GM18870 (cell line): Measurements from ENCODE around the gene WDR46.
"Not testable (repeated sequence)": the region's sequence is repeated elsewhere in the genome, so short reads cannot be mapped to it uniquely, and the experiment has no call there.

Source experiments
- ATAC-seq: cut with Tn5 transposase; IDR thresholded peaks from one replicate; pipeline ENCODE4 v1.9.1; 2021; ENCODE audit warnings: moderate library complexity; ENCODE audit not compliant: unreplicated experiment

Gene WDR46

DNA sequence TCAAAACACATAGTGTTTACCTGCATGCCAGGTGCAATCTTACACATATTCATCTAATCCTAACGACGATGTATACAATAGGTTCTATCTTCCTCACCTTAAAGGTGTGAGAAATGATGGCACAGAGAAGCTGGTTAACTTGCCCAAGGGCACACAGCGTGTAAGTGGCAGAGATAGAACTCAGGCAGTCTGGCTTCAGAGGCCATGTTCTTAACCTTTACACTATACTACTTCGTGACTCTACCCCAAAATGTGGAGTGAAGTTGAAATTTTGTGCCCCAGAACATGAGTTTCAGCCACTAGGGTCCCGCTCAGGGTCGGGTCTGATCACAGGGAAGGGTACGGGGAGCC lies 17.9 kb downstream of the WDR46 start:
- no peak for ATAC-seq

DNA sequence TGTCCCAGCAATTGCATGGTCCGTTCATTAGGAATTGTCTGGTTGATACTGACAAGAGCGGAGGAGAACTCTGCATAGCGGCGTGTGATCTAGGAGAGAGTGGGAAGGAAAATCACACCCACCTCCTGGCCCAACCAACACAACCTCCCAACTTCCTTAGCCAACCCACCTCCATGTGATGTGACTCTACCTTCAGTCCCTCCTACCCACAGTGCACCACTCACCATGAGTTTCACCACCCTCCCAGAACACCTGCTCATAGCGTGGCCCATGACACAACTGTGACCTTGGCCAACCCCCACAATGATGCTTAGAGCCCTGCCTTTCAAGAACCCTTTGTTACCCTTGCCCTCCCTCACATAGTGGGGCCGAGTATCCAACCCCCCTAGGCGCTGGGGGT lies 25.0 kb downstream of the WDR46 start:
- ATAC-seq: no peak

DNA sequence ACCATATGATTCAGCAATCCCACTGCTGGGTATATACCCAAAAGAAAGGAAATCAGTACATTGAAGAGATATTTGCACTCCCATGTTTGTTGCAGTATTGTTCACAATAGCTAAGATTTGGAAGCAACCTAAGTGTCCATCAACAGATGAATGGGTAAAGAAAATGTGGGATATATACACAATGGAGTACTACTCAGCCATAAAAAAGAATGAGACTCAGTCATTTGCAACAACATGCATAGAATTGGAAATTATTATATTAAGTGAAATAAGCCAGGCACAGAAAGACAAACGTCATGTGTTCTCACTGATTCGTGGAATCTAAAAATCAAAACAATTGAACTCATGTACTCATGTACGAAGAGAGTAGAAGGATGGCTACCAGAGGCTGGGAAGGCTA lies 26.5 kb downstream of the WDR46 start:
- ATAC-seq: not testable (repeated sequence)

DNA sequence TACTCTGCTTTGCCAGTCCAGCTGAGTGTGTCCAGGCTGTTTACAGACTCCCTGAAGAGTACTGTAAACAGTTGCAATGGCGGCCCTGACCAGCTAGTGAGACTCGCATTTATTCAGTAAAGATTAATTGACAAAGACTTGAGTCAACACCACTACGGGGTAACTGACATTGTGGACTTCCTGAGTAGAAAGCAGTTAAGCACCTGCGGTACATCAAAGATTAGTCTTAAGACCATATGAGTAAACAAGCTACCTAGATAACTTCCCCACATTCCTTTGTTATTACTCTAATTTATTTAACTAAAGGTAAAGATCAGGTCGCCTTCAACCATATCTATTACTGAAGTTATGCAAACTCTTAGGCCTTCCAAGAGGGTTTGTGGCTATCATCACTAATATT lies 30.0 kb downstream of the WDR46 start:
- ATAC-seq: no peak

DNA sequence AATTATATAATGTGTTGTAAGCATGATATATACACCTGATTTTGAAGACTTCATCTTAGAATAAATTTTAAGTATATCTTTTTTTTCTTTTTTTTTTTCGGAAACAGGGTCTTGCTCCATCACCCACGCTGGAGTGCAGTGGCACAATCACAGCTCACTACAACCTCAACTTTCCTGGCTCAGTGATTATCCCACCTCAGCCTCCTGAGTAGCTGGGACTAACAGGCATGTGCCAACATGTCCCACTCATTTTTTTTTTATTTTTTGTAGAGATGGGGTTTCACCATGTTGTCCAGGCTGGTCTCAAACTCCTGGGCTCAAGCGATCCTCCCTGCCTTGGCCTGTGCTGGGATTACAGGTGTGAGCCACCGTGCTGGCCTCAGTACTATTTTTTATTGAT lies 34.4 kb downstream of the WDR46 start:
- ATAC-seq: no peak

DNA sequence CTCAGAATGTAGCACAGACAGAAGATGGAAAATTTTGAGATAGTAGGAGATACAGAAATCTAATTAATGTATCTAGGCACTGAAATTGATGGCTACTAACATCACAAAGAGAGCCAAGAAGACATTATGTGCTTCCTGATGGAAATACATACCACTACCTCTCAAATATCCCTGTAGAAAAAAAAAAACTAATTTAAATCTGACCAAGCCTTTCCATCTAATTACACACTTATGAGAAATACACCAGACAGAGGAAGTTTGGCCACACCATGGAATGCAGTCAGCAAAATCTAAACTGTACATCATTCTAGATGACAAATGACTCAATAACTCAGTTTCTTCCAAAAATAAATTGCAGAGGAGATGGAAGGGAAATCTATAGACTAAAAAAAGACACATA lies 36.3 kb downstream of the WDR46 start:
- ATAC-seq: no peak

DNA sequence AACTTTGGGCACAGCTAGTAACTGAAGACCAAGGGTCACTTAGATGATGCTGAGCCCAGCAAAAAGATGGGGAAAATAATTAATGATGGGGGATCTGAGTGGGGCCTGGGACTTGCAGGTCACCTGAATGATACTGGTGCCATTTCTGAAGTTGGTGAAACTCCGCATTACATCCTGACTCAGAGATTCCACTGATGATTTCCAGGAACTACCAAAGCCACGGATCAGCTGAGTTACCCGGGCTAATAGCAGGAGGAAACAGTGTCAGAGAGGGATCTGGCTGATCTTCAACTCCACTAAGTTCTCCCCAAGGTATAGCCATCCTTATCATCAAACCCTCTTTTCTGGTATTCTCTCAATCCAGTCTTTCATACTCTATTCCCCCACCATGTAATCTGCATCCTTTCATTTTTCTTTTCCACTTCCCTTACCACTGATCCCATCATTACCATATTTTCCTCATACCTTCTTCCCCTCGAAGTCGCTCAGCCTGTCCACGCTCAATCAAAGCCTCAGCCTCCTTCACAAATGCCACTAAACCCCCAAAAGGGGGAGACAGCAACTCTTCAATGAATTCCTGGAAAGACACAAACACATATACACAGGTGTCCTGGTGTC lies 37.5 kb downstream of the WDR46 start:
- no peak for ATAC-seq

DNA sequence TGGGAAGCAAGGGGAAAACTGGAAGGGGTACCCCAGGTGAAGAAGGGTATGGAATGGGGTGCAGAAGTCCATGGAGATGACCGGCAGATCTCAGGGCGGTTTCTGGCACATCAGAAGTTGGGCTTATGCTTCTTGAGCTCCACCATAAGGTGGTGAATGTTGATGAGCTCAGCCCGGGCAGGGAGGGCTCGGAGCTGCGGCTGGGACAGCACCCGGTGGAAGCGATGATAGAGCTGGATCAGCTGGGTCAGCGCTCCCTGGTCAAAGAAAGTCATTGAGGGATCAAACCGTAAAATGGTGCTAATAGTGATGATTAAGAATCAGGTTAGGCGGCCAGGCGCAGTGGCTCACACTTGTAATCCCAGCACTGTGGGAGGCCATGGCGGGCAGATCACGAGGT lies 38.3 kb downstream of the WDR46 start:
- ATAC-seq: no peak

DNA sequence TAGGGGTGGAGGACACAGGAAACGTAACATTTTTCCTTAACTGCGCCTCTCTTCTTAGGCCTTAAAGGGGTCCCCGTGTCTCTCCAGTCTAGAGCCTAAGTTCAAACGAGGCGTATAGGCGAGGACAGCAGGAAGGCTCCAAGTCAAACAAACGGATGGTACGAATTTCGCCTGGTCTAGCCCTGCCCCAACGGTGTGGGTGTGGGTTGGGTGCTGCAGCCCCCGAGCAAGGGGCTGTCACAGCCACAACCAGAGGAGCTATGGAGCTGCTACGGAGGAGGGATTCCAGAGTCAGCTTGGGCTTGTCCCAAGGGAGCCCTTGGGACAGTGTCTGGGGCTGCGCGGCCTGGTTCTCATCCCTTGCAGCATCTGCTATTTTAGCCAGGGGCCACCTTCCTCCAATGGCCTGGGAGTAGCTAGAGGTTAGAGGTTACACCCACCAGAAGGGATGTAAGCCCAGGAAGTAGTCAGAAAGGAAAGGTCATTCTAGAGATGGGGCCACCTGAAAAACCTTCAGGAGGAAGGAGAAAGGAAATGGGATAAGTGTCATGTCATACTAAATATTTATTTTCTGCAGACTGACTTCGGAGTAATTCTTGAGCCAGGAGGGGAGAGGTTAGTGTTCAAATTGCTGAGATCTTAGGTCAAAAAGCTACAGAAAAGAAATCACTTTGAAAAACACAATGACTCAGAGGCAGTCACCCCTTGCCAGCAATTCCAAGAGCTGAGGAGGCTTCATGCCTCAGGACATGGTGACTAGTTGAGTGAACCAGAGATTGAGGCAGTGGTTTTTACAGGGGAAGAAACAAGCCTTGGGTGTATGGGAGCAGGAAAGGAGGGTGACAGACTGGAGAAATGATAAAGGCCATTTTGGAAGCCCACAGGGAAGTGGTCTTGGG lies 39.1 kb downstream of the WDR46 start:
- ATAC-seq: no peak

DNA sequence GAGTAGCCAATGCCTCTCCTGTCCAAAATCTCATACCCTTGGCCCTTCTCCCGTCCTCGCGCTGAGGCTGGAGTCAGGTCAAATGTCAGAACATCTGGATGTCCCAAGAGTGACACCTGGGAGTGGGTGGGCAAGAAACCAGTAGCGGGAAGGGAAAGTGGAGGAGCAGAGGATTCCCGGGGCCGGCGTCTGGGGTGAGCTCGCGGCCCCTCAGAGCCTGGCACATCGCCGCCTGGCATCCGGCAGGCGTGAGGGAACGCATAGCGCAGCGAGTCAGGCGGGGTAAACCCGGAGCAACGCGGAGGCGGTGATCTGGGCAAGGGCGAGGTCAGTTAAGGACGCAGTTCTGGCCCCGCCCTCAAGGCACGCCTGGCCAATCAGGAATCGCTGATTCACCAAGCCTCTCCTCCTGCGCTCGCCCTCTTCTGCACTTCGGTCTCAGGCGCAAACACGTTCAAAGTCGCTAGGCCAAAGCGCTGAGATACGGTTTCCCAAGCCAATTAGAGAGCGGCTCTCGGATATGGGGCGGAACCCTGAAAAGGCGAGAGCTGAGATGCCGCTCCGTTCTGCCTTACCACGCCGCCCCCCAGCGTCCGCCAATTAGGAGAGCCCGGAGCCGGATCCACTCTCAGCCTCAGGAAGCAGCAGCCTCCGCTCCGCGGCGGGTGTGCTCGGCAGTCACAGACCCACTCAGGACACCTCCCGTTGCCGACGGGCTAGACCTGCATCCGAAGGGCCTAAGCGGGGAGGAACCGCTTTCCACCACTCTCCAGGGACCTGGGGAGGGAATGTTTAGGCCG lies 39.9 kb downstream of the WDR46 start:
- peak; percentile 89 for ATAC-seq

DNA sequence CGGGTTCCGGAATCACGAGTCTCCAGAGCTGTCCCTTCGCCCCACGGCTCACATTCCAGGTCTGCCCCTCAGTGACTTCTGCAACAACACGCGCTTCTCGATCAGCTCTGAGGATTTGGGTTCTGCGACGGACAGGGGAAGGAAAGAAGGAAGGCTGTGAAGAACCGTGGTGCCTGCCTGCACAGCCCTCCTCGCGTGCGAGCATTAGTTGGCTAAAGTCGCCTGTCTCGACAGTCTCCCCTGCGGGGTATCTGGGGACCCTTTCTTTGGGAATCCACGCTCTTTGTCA lies 40.5 kb downstream of the WDR46 start:
- ATAC-seq: no peak

DNA sequence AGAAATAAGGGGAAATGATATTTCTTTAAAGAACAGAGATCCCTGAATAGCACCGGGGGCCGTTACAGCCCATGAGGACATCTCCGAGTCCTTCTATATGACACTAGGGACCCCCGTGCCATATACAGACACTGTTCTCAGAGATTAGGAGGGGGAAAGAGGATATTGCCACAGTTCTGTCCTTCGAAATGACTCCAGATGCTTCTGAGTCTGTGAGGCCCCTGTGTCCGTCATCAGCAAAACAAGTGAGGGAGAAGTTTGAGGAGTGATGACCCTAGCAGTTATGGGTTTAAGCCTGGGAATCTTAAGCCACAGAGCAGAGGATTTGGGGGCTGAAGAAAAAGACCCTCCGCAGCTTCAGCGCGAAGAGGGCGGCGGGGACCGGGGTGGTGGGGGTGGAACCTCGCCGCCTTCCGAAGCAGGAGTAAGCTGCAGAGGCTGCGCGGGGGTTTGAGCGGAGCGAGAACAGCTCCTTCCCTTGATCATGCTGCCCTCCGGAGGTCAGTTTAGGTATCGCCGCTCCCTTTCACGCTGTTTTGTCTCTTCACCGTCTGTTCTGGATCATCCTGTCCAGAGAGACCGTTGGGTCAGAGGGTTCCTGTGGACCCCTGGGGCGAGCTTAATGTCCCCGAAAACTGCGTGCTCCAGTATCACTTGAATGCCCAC lies 40.9 kb downstream of the WDR46 start:
- ATAC-seq: no peak

DNA sequence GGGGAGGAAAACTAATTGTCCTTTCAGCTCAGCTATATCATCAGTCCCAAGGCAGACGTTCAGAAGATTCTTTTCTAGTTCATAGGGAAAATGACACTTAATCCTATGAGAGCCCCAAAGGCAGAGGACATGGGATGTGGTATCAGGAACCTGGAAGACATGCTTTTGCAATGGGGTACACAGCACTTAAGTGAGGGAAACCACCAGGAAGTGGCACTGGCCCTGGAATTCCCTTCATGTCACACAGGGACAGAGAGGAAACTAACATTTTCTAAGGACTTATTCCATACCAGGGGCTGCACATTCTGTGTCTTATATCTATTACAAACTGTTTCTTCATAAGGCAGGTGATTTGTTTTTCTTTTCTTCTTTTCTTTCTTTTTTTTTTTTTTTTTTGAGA lies 45.6 kb downstream of the WDR46 start:
- ATAC-seq: no peak

DNA sequence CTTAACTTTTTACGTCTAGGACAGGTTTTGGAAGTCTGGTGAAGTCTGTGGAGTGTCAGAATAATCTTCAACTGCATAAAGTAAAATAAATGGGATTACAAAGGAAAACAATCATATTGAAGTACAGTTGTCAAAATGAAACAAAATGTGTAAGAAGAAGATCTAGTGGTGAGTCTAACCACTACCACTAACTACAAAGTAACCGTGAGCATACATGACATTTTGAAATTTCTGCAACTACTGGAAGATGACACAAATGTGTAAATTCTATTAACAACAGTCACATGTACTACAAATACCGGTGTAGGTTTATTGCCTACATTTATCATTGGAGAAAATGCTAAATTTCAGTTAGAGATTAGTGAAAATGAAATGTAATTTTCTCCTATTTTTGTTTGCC lies 47.1 kb downstream of the WDR46 start:
- no peak for ATAC-seq

DNA sequence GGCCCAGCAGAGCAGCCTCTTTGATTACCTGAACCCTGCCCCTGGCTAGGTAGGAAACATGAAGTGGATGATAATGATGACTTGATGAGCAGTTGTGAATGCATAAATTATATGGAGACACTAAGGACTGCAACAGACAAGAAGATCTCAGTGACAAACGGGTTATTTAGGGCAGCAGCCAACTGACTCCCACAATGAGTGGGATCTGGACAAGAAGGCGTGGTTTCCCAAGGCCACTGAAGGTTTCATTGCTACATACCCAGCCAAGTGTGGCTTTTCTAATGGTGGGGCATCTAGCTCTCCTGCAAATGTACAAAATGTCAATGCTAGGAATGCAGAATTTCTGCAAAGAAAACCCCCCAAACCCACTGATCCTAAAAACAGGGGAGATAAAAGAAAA lies 51.3 kb downstream of the WDR46 start:
- no peak for ATAC-seq

DNA sequence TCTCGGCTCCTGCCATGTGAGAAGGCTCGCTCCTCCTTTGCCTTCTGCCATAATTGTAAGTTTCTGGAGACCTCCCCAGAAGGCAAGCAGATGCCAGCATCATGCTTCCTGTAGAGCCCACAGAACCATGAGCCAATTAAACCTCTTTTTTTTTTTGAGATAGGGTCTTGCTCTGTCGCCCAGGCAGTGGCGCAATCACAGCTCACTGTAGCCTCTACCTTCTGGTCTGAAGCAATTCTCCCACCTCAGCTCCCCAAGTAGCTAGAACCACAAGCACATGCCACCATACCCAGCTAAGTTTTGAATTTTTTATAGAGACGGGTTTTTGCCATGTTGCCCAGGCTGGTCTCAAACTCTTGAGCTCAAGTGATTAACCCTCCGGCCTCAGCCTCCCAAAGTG lies 52.2 kb downstream of the WDR46 start:
- ATAC-seq: no peak

DNA sequence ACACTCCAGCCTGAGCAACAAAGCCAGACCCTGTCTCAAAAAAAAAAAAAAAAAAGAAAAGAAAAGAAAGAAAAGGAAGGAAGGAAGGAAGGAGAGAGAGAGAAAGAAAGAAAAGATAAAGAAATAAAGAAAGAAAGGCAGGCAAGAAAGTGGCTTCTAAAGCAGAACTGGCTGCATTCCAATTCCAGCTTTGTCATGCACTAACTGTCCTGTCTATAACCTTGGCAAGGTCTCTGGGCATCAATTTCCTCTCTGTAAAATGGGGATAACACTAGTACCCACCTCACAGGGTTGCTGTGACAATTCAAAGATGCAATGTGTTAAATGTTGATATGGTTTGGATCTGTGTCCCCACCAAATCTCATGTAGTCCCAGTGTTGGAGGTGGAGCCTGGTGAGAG lies 52.7 kb downstream of the WDR46 start:
- no peak for ATAC-seq

DNA sequence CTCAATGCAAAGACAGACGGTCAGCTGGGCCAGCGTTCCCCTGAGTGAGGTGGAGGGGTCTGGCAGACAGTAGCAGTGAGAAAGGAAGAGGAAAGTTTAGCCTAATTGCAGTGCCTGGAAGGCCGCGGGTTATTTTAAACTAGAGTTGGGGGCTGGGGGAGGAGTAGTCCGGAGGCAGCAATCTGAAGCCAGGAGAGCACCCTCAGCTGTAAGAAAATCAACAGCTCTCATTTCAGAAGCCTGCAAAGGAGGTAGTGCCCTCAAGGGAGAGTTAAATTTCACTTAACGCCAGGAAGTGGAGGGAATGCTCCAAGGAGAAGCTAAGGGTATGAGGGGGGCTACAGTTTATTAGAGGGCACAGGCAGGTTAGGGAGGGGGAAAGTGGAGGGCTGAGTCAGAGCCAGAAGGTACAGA lies 53.8 kb downstream of the WDR46 start:
- ATAC-seq: no peak
